HG03060 (cell line): ENCODE results near the gene FBXL12.
A peak's percentile ranks its signal among the peaks of the same experiment; 100 is the strongest.
"Not testable (repeated sequence)": the region's sequence is repeated elsewhere in the genome, so short reads cannot be mapped to it uniquely, and the experiment has no call there.

Experiments
- ATAC-seq: cut with Tn5 transposase; IDR thresholded peaks from one replicate; pipeline ENCODE4 v1.9.1; 2021; ENCODE audit warnings: low read depth, moderate number of reproducible peaks; ENCODE audit not compliant: unreplicated experiment

Gene FBXL12

GRCh38 chr19:9839415-9839814 is 20.5 kb upstream of the FBXL12 start:
- no peak for ATAC-seq

- ATAC-seq = no peak
Measured at GRCh38 chr19:9838324-9838723, 19.4 kb upstream of the FBXL12 start.

GRCh38 chr19:9836021-9836420 is 17.1 kb upstream of the FBXL12 start:
- ATAC-seq = no peak

- ATAC-seq = no peak
Measured at GRCh38 chr19:9835507-9835949, 16.6 kb upstream of the FBXL12 start.

GRCh38 chr19:9834726-9835506 is 16.0 kb upstream of the FBXL12 start, which contains the start of gene PIN1:
Gene PIN1, plus strand, starts transcription at chr19:9835318. Its CDS starts 27 bp downstream, at chr19:9835345.
- peak; percentile 76 for ATAC-seq

- no peak for ATAC-seq
Measured at GRCh38 chr19:9834307-9834725, 15.4 kb upstream of the FBXL12 start.

GRCh38 chr19:9828551-9829063 is 9.7 kb upstream of the FBXL12 start:
- ATAC-seq = no peak

GRCh38 chr19:9827289-9828238 is 8.7 kb upstream of the FBXL12 start, which contains the start of gene UBL5:
Gene UBL5, plus strand, starts transcription at chr19:9827918. Its CDS starts 420 bp downstream, at chr19:9828338.
- peak; percentile 73 for ATAC-seq

- no peak for ATAC-seq
Measured at GRCh38 chr19:9823816-9824215, 4.9 kb upstream of the FBXL12 start.

- ATAC-seq = not testable (repeated sequence)
Measured at GRCh38 chr19:9820034-9820433, 1.2 kb upstream of the FBXL12 start.

GRCh38 chr19:9819596-9819909 is 674 bp upstream of the FBXL12 start:
- ATAC-seq = no peak

- no peak for ATAC-seq
Measured at GRCh38 chr19:9818175-9818733, 625 bp downstream of the FBXL12 start.

- no peak for ATAC-seq
Measured at GRCh38 chr19:9811139-9811538, 7.7 kb downstream of the FBXL12 start.

- ATAC-seq = no peak
Measured at GRCh38 chr19:9808855-9809824, 9.7 kb downstream of the FBXL12 start.

- no peak for ATAC-seq
Measured at GRCh38 chr19:9806803-9807202, 12.1 kb downstream of the FBXL12 start.

- no peak for ATAC-seq
Measured at GRCh38 chr19:9801976-9802375, 16.9 kb downstream of the FBXL12 start.

GRCh38 chr19:9799162-9799561 is 19.7 kb downstream of the FBXL12 start:
- ATAC-seq = no peak

GRCh38 chr19:9797871-9798270 is 21.0 kb downstream of the FBXL12 start:
- no peak for ATAC-seq

GRCh38 chr19:9796113-9796773 is 22.6 kb downstream of the FBXL12 start:
- no peak for ATAC-seq
